Measurements from ENCODE around the gene IL20. TPM values are rescaled to one million over a fixed set of nuclear protein-coding genes. Genes with fewer than 3 reads are reported as not detected.

The IL20 gene
- total RNA-seq, 1 experiment from 2014 or later = not detected

- no peaks in the 10 kb centered on the region for H3K36me3 Mint-ChIP-seq (ENCODE audit: insufficient read depth, unreplicated experiment)
- ChIA-PET POLR2A (no interaction called here), CTCF (no interaction called here)
- no peak for DNase-seq
- H3K4me1 Mint-ChIP-seq (ENCODE audit: low read depth, unreplicated experiment) = no peaks in the 10 kb centered on the region
- TF ChIP-seq CTCF (IDR thresholded peaks at IDR 0.05; ENCODE audit: insufficient read depth in 1 of 2, low read depth in 1 of 2, low read length in 1 of 2, severe bottlenecking in 1 of 2, unreplicated experiment in 1 of 2) = no peak
- H3K9me3 Mint-ChIP-seq (ENCODE audit: unreplicated experiment) = no peaks in the 10 kb centered on the region
- intact Hi-C loops (cut with micrococcal nuclease; ENCODE audit: unreplicated experiment) = no loop called here
- no peak overlapping the region for H3K4me3 Mint-ChIP-seq (ENCODE audit: unreplicated experiment)
- Histone ChIP-seq H3K4me1 (no peaks in the 10 kb centered on the region), H3K4me3 (ENCODE audit: low read depth, low read length) (no peak overlapping the region), H3K9me3 (no peaks in the 10 kb centered on the region), H3K36me3 (ENCODE audit: control insufficient read depth, insufficient read depth, low read length) (no peaks in the 10 kb centered on the region), H3K27me3 (replicated peaks; ENCODE audit: control insufficient read depth, insufficient read depth, low read length) (no peaks in the 10 kb centered on the region)
- no peak overlapping the region for H3K27ac Mint-ChIP-seq (ENCODE audit: unreplicated experiment)
- peaks cover 9% of the 10 kb centered on the region for H3K27me3 Mint-ChIP-seq (ENCODE audit: insufficient read depth, unreplicated experiment)
- no TSS peak for BruUV-seq (replicated peaks)
These were observed 37.4 kb upstream of the IL20 start for GRCh38 chr1:206828061-206828460.

GRCh38 chr1:206828765-206829164 is 36.7 kb upstream of the IL20 start:
- CTCF ChIA-PET = interaction anchor here (0.6 kb wide), 1 partner anchor 55 kb away, joined by 4 read pairs; no protein-coding TSS in a partner anchor
- peaks cover 10% of the 10 kb centered on the region for H3K27me3 Mint-ChIP-seq (ENCODE audit: insufficient read depth, unreplicated experiment)

GRCh38 chr1:206829282-206829681 is 36.1 kb upstream of the IL20 start:
- POLR2A ChIA-PET = interaction anchor here (0.7 kb wide), 1 partner anchor 82 kb away, joined by 10 read pairs; no protein-coding TSS in a partner anchor
- no peak overlapping the region for H3K4me3 Mint-ChIP-seq (ENCODE audit: unreplicated experiment)
- BruUV-seq (replicated peaks) = no TSS peak
- H3K4me3 ChIP-seq (ENCODE audit: low read depth, low read length) = no peak overlapping the region
- intact Hi-C loops (cut with micrococcal nuclease; ENCODE audit: unreplicated experiment) = no loop called here
- TF ChIP-seq CTCF (IDR thresholded peaks at IDR 0.05; ENCODE audit: insufficient read depth in 1 of 2, low read depth in 1 of 2, low read length in 1 of 2, severe bottlenecking in 1 of 2, unreplicated experiment in 1 of 2) = no peak
- peaks cover 13% of the 10 kb centered on the region for H3K27me3 Mint-ChIP-seq (ENCODE audit: insufficient read depth, unreplicated experiment)
- H3K27me3 ChIP-seq (replicated peaks; ENCODE audit: control insufficient read depth, insufficient read depth, low read length) = no peaks in the 10 kb centered on the region
- no peaks in the 10 kb centered on the region for H3K36me3 Mint-ChIP-seq (ENCODE audit: insufficient read depth, unreplicated experiment)
- H3K4me1 Mint-ChIP-seq (ENCODE audit: low read depth, unreplicated experiment) = no peaks in the 10 kb centered on the region
- no peaks in the 10 kb centered on the region for H3K36me3 ChIP-seq (ENCODE audit: control insufficient read depth, insufficient read depth, low read length)
- no peak for DNase-seq
- CTCF ChIA-PET = no interaction called here
- no peaks in the 10 kb centered on the region for H3K9me3 Mint-ChIP-seq (ENCODE audit: unreplicated experiment)
- H3K9me3 ChIP-seq = no peaks in the 10 kb centered on the region
- H3K27ac Mint-ChIP-seq (ENCODE audit: unreplicated experiment) = no peak overlapping the region
- H3K4me1 ChIP-seq = no peaks in the 10 kb centered on the region

More at GRCh38 chr1:206828765-206829164, 36.7 kb upstream of the IL20 start:
- Histone ChIP-seq H3K9me3 (no peaks in the 10 kb centered on the region), H3K27me3 (replicated peaks; ENCODE audit: control insufficient read depth, insufficient read depth, low read length) (no peaks in the 10 kb centered on the region), H3K4me3 (ENCODE audit: low read depth, low read length) (no peak overlapping the region), H3K36me3 (ENCODE audit: control insufficient read depth, insufficient read depth, low read length) (no peaks in the 10 kb centered on the region), H3K4me1 (no peaks in the 10 kb centered on the region)
- intact Hi-C loops (cut with micrococcal nuclease; ENCODE audit: unreplicated experiment) = no loop called here
- H3K27ac Mint-ChIP-seq (ENCODE audit: unreplicated experiment) = no peak overlapping the region
- no peaks in the 10 kb centered on the region for H3K36me3 Mint-ChIP-seq (ENCODE audit: insufficient read depth, unreplicated experiment)
- DNase-seq = no peak
- no TSS peak for BruUV-seq (replicated peaks)
- POLR2A ChIA-PET = interaction anchor here (0.7 kb wide), 1 partner anchor 82 kb away, joined by 10 read pairs; no protein-coding TSS in a partner anchor
- no peak for TF ChIP-seq CTCF (IDR thresholded peaks at IDR 0.05; ENCODE audit: insufficient read depth in 1 of 2, low read depth in 1 of 2, low read length in 1 of 2, severe bottlenecking in 1 of 2, unreplicated experiment in 1 of 2)
- no peak overlapping the region for H3K4me3 Mint-ChIP-seq (ENCODE audit: unreplicated experiment)
- H3K4me1 Mint-ChIP-seq (ENCODE audit: low read depth, unreplicated experiment) = no peaks in the 10 kb centered on the region
- H3K9me3 Mint-ChIP-seq (ENCODE audit: unreplicated experiment) = no peaks in the 10 kb centered on the region

Measured in Caco-2 (cell line).